ENCODE measurements around the gene FRAS1. TPM values are rescaled to one million over a fixed set of nuclear protein-coding genes. Genes with fewer than 3 reads are reported as not detected.
A peak's percentile ranks its signal among the peaks of the same experiment; 100 is the strongest.

The FRAS1 gene
- total RNA-seq, 1 donor from 2014 or later: 13.7 TPM

- DNase-seq (ENCODE audit: low read depth): peak; percentile 81
- H3K4me3 ChIP-seq (ENCODE audit: low read depth, low read length): no peak overlapping the region
- H3K36me3 ChIP-seq (ENCODE audit: control insufficient read depth, insufficient read depth, low read length): no peaks in the 10 kb centered on the region
- no peak for TF ChIP-seq CTCF (IDR thresholded peaks at IDR 0.05; ENCODE audit: insufficient read depth, low read length, severe bottlenecking)
- no peaks in the 10 kb centered on the region for H3K27me3 ChIP-seq (ENCODE audit: control insufficient read depth, insufficient read depth, low read length)
- no peak for FAIRE-seq
Observed at GRCh38 chr4:78417603-78418002, 360.5 kb downstream of the FRAS1 start.

- DNase-seq (ENCODE audit: low read depth) (no peak), FAIRE-seq (no peak)
- TF ChIP-seq CTCF (IDR thresholded peaks at IDR 0.05; ENCODE audit: insufficient read depth, low read length, severe bottlenecking): no peak
- Histone ChIP-seq H3K36me3 (ENCODE audit: control insufficient read depth, insufficient read depth, low read length) (no peaks in the 10 kb centered on the region), H3K4me3 (ENCODE audit: low read depth, low read length) (no peak overlapping the region), H3K27me3 (ENCODE audit: control insufficient read depth, insufficient read depth, low read length) (no peaks in the 10 kb centered on the region)
Observed at GRCh38 chr4:78418406-78418805, 361.3 kb downstream of the FRAS1 start.

GRCh38 chr4:78423790-78424189, 366.7 kb downstream of the FRAS1 start:
- TF ChIP-seq CTCF (IDR thresholded peaks at IDR 0.05; ENCODE audit: insufficient read depth, low read length, severe bottlenecking): no peak
- no peaks in the 10 kb centered on the region for H3K27me3 ChIP-seq (ENCODE audit: control insufficient read depth, insufficient read depth, low read length)
- no peak for DNase-seq (ENCODE audit: low read depth)
- no peaks in the 10 kb centered on the region for H3K36me3 ChIP-seq (ENCODE audit: control insufficient read depth, insufficient read depth, low read length)
- no peak overlapping the region for H3K4me3 ChIP-seq (ENCODE audit: low read depth, low read length)
- no peak for FAIRE-seq

GRCh38 chr4:78424461-78424860, 367.3 kb downstream of the FRAS1 start:
- no peak for TF ChIP-seq CTCF (IDR thresholded peaks at IDR 0.05; ENCODE audit: insufficient read depth, low read length, severe bottlenecking)
- DNase-seq (ENCODE audit: low read depth) (no peak), FAIRE-seq (no peak)
- Histone ChIP-seq H3K4me3 (ENCODE audit: low read depth, low read length) (no peak overlapping the region), H3K27me3 (ENCODE audit: control insufficient read depth, insufficient read depth, low read length) (no peaks in the 10 kb centered on the region), H3K36me3 (ENCODE audit: control insufficient read depth, insufficient read depth, low read length) (no peaks in the 10 kb centered on the region)

GRCh38 chr4:78426972-78427371, 369.8 kb downstream of the FRAS1 start:
- DNase-seq (ENCODE audit: low read depth) (no peak), FAIRE-seq (no peak)
- Histone ChIP-seq H3K4me3 (ENCODE audit: low read depth, low read length) (no peak overlapping the region), H3K27me3 (ENCODE audit: control insufficient read depth, insufficient read depth, low read length) (no peaks in the 10 kb centered on the region), H3K36me3 (ENCODE audit: control insufficient read depth, insufficient read depth, low read length) (no peaks in the 10 kb centered on the region)
- TF ChIP-seq CTCF (IDR thresholded peaks at IDR 0.05; ENCODE audit: insufficient read depth, low read length, severe bottlenecking): no peak

GRCh38 chr4:78428996-78429395, 371.9 kb downstream of the FRAS1 start:
- no peak for FAIRE-seq
- Histone ChIP-seq H3K36me3 (ENCODE audit: control insufficient read depth, insufficient read depth, low read length) (no peaks in the 10 kb centered on the region), H3K4me3 (ENCODE audit: low read depth, low read length) (no peak overlapping the region), H3K27me3 (ENCODE audit: control insufficient read depth, insufficient read depth, low read length) (no peaks in the 10 kb centered on the region)
- no peak for TF ChIP-seq CTCF (IDR thresholded peaks at IDR 0.05; ENCODE audit: insufficient read depth, low read length, severe bottlenecking)
- DNase-seq (ENCODE audit: low read depth): no peak
